ENCODE measurements around the gene TRMT2A. TPM values are rescaled to one million over a fixed set of nuclear protein-coding genes. Genes with fewer than 3 reads are reported as not detected.

TRMT2A gene
- total and polyA plus RNA-seq, 2 of the 8 experiments (the other 6 are each of a cell fraction or from before 2014, with no cell fraction given), result 44.9 to 50.3 TPM

GRCh38 chr22:20084547-20085413 lies 32.2 kb downstream of the TRMT2A start (continued):
- TF ChIP-seq E2F6 (IDR thresholded peaks at IDR 0.05) (peak; percentile 61; the same call in 1 of the 2 replicates), YY1 (IDR thresholded peaks at IDR 0.05; ENCODE audit: low read depth, low read length) (no peak), BRCA1 (IDR thresholded peaks at IDR 0.05; ENCODE audit: low read depth, low read length) (no peak), SIX5 (IDR thresholded peaks at IDR 0.05; ENCODE audit: low read depth, low read length) (no peak), CREB1 (IDR thresholded peaks at IDR 0.05) (peak; percentile 59; the same call in 1 of the 2 replicates), ATF3 (IDR thresholded peaks at IDR 0.05; ENCODE audit: insufficient read depth, low read depth, low read length) (no peak), TCF12 (IDR thresholded peaks at IDR 0.05; ENCODE audit: low read depth, low read length) (no peak), TAF1 (IDR thresholded peaks at IDR 0.05; ENCODE audit: low read depth, low read length) (no peak), CTBP2 (IDR thresholded peaks at IDR 0.05; ENCODE audit: borderline replicate concordance, insufficient read depth, insufficient read length, low read length) (no peak), BACH1 (IDR thresholded peaks at IDR 0.05; ENCODE audit: low read length) (no peak), SP4 (IDR thresholded peaks at IDR 0.05; ENCODE audit: low read length) (no peak), TEAD4 (IDR thresholded peaks at IDR 0.05; ENCODE audit: low read depth, low read length) (no peak), CHD2 (IDR thresholded peaks at IDR 0.05; ENCODE audit: low read length) (0 out of 2 replicates have a peak, but pooled peaks have one; percentile 38), PHF8 (conservative IDR thresholded peaks at IDR 0.05; ENCODE audit: low read depth, low read length) (no peak), NANOG (IDR thresholded peaks at IDR 0.05; ENCODE audit: insufficient read depth, low read depth, low read length, poor library complexity, severe bottlenecking) (no peak), EGR1 (IDR thresholded peaks at IDR 0.05; ENCODE audit: borderline replicate concordance, low read depth, low read length) (no peak), ZNF274 (IDR thresholded peaks at IDR 0.05; ENCODE audit: borderline replicate concordance, extremely low read depth, low read length) (no peak), SIN3A (conservative IDR thresholded peaks at IDR 0.05 in 1 of 2, IDR thresholded peaks at IDR 0.05 in 1 of 2; ENCODE audit: low read depth in 1 of 2, low read length in 2 of 2) (peak in 1 of 2 experiments; percentile 77; a peak in 2 of 4 replicates), JUN (IDR thresholded peaks at IDR 0.05; ENCODE audit: low read depth, low read length) (no peak), MAX (IDR thresholded peaks at IDR 0.05) (peak; percentile 98), RAD21 (IDR thresholded peaks at IDR 0.05 in 1 of 2, conservative IDR thresholded peaks at IDR 0.05 in 1 of 2; ENCODE audit: low read depth in 2 of 2, low read length in 2 of 2) (peak; percentile 56 to 62), CEBPB (IDR thresholded peaks at IDR 0.05; ENCODE audit: low read depth, low read length) (no peak), EZH2 (IDR thresholded peaks at IDR 0.05; ENCODE audit: low read depth, low read length, severe bottlenecking) (no peak)
